RWPE2 (cell line): ENCODE data around the gene DNAJC7.

Source experiments
- ATAC-seq: fragments of 200-7000 bp; cut with Tn5 transposase; 3 replicates; pipeline ENCODE4 v1.9.1; 2021; ENCODE audit warnings: low read depth
- DNase-seq: peaks from one replicate; pipeline ENCODE4 v3.0.0-alpha.2; 2020; ENCODE audit warnings: low spot score
- H3K27ac ChIP-seq: fragments of 450-650 bp; 2 replicates; pipeline ENCODE4 v1.5.1; 2017; ENCODE audit warnings: mild to moderate bottlenecking; ENCODE audit not compliant: poor library complexity, severe bottlenecking
- H3K27me3 ChIP-seq: fragments of 250-450 bp; sonication (Bioruptor Pico); 2 replicates; pipeline ENCODE4 v1.5.1; 2021; ENCODE audit warnings: mild to moderate bottlenecking, moderate library complexity; ENCODE audit not compliant: insufficient read depth, poor library complexity, severe bottlenecking
- H3K36me3 ChIP-seq: fragments of 250-450 bp; sonication (Bioruptor Pico); 2 replicates; pipeline ENCODE4 v1.5.1; 2020; ENCODE audit warnings: low read depth, mild to moderate bottlenecking, moderate library complexity
- H3K4me1 ChIP-seq: fragments of 250-450 bp; sonication (Bioruptor Pico); 2 replicates; pipeline ENCODE4 v1.5.1; 2021; ENCODE audit warnings: mild to moderate bottlenecking, moderate library complexity; ENCODE audit not compliant: insufficient read depth, poor library complexity, severe bottlenecking
- H3K4me3 ChIP-seq: fragments of 250-450 bp; sonication (Bioruptor Pico); 2 replicates; pipeline ENCODE4 v1.5.1; 2021; ENCODE audit warnings: mild to moderate bottlenecking, moderate library complexity; ENCODE audit not compliant: severe bottlenecking
- H3K9me3 ChIP-seq: fragments of 250-450 bp; sonication (Bioruptor Pico); 2 replicates; pipeline ENCODE4 v1.5.1; 2021; ENCODE audit warnings: mild to moderate bottlenecking, moderate library complexity; ENCODE audit not compliant: severe bottlenecking
- CTCF ChIP-seq: fragments of 450-650 bp; IDR thresholded peaks from one replicate; pipeline ENCODE4 v1.5.1; 2017; ENCODE audit warnings: mild to moderate bottlenecking, moderate library complexity; ENCODE audit not compliant: poor library complexity, severe bottlenecking

Gene DNAJC7

DNA sequence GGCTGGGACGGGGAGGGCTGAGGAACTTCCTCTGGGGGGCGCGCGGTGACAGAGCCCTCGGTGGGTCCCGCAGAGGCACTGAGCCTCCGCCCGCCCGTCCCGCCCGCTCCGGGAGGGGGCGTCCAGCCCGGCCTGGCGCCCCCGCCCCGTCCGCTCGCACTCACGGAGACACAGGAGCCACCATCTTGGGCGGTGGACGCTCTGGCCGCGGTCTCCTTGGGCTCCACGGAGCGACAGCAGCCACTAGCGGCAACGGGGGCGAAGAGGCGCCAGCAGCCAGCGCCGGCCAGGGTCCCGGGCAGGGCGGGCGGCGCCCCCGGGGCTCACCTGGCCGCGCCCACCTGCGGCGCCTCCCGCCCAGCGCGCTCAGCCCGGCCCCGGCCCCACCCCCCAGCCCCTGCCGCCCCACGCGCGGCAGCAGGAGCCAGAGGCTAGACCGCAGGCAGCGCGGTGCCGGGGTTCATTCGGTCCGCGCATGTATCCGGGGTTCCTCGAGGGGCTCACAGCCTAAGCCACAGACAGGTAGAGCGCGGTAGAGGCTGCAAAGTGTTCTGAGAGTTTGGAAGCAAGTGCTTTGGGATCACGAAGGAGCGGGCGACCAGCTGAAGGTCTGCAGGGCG is 33.3 kb upstream of the DNAJC7 start, which contains the start of gene C17orf113:
Gene C17orf113 (minus strand): TSS at position 209 of the 620 bp plus-strand sequence. CDS start 7,225 bp downstream, outside the sequence.
- H3K36me3 ChIP-seq = no peaks in the 10 kb centered on the region
- no peaks in the 10 kb centered on the region for H3K9me3 ChIP-seq
- ATAC-seq (peak; percentile 84), DNase-seq (no peak)
- peak within 1 kb of the TSS; percentile 65 for H3K4me3 ChIP-seq
- H3K27ac ChIP-seq = no peak within 1 kb of the TSS
- no peaks in the 10 kb centered on the region for H3K27me3 ChIP-seq
- no peaks in the 10 kb centered on the region for H3K4me1 ChIP-seq
- peak; percentile 81 for TF ChIP-seq CTCF

GRCh38 chr17:42049834-42050392 is 32.7 kb upstream of the DNAJC7 start:
- Histone ChIP-seq H3K4me3 (peak overlapping the region; percentile 65), H3K27me3 (no peaks in the 10 kb centered on the region), H3K9me3 (no peaks in the 10 kb centered on the region), H3K36me3 (no peaks in the 10 kb centered on the region), H3K27ac (no peak overlapping the region), H3K4me1 (no peaks in the 10 kb centered on the region)
- TF ChIP-seq CTCF = no peak
- ATAC-seq (peak; percentile 13; the same call in 2 of the 3 replicates), DNase-seq (no peak)

DNA sequence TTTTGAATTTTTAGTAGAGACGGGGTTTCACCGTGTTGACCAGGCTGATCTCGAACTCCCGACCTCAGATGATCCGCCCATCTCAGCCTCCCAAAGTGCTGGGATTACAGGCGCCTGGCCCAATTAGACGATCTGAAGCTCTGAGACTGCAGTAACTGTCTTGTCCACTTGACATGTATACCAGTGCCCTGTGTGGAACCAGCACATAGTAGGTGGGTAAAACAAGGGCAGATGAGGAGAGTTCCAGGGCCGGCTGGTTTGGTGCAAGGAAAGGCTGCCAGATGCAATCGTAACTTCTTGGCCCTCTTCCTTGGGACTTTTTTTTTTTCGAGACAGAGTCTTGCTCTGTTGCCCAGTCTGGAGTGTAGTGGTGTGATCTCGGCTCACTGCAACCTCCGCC is 30.1 kb upstream of the DNAJC7 start:
- TF ChIP-seq CTCF = no peak
- DNase-seq (no peak), ATAC-seq (no peak)
- no peaks in the 10 kb centered on the region for H3K36me3 ChIP-seq
- no peak overlapping the region for H3K4me3 ChIP-seq
- H3K4me1 ChIP-seq = no peaks in the 10 kb centered on the region
- H3K9me3 ChIP-seq = no peaks in the 10 kb centered on the region
- H3K27ac ChIP-seq = no peak overlapping the region
- no peaks in the 10 kb centered on the region for H3K27me3 ChIP-seq

- Histone ChIP-seq H3K9me3 (no peaks in the 10 kb centered on the region), H3K27ac (no peak overlapping the region), H3K36me3 (no peaks in the 10 kb centered on the region), H3K4me1 (no peaks in the 10 kb centered on the region), H3K4me3 (no peak overlapping the region), H3K27me3 (no peaks in the 10 kb centered on the region)
- ATAC-seq (no peak), DNase-seq (no peak)
- TF ChIP-seq CTCF = no peak
Measured at GRCh38 chr17:42045719-42046118, 28.5 kb upstream of the DNAJC7 start.

GRCh38 chr17:42042598-42043319 is 25.5 kb upstream of the DNAJC7 start:
- H3K9me3 ChIP-seq = no peaks in the 10 kb centered on the region
- no peak for DNase-seq
- no peaks in the 10 kb centered on the region for H3K27me3 ChIP-seq
- H3K4me1 ChIP-seq = no peaks in the 10 kb centered on the region
- no peak overlapping the region for H3K4me3 ChIP-seq
- H3K27ac ChIP-seq = no peak overlapping the region
- ATAC-seq = no peak
- no peak for TF ChIP-seq CTCF
- H3K36me3 ChIP-seq = no peaks in the 10 kb centered on the region
